NOMO-1 treated with DMSO at 0.1 percent for 48 hours (cell line): ENCODE data around the gene ENPP3.

Experiments used
- DNase-seq: peaks from one replicate; lab custom pipeline; 2025; ENCODE audit not compliant: unreplicated experiment; lab: John Stamatoyannopoulos, UW

Gene ENPP3

DNA sequence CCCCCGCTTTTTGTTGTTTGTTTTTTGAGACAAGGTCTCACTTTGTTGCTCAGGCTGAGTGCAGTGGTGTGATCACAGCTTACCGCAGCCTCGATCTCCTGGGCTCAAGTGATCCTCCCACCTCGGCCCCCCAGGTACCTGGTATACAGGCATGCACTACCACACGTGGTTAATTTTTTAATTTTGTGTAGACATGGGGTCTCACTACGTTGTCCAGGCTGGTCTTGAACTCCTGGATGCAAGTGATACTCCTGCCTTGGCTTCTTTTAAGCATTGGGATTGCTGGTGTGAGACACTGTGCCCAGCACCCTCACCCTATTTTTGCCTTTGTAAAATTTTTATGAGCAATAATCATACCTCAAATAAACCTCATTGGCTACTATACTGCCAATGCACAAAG is 5.5 kb downstream of the ENPP3 start:
- DNase-seq, result no peak

DNA sequence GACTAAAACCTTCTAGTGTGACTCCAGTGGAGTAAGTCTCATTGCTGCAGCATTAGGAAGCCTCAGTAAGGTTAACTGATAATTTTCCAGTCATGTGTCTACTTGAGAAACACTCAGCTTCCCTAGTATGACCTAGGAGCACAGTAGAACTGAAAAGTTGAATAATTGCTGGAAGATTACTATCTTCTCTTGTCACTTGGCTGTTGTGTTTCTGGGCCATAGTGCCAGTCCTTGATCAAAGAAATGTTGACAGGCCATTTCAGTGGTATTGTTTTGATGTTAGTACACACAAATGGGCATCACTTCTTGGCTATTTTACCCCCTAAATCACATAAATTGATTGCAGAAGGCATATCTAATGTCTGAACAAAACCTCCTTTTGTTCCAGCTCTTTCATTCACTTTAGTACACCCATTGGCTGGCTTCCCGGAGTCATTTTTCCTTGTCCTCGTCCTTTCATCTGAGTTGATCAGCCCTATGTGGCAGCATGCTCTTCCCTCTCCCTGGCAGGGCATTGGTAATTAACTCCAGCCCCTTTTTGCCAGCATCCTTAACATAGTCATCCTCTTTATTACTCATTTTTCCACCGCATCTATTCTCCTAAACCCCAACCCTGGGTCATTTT is 6.0 kb downstream of the ENPP3 start:
- no peak for DNase-seq

DNA sequence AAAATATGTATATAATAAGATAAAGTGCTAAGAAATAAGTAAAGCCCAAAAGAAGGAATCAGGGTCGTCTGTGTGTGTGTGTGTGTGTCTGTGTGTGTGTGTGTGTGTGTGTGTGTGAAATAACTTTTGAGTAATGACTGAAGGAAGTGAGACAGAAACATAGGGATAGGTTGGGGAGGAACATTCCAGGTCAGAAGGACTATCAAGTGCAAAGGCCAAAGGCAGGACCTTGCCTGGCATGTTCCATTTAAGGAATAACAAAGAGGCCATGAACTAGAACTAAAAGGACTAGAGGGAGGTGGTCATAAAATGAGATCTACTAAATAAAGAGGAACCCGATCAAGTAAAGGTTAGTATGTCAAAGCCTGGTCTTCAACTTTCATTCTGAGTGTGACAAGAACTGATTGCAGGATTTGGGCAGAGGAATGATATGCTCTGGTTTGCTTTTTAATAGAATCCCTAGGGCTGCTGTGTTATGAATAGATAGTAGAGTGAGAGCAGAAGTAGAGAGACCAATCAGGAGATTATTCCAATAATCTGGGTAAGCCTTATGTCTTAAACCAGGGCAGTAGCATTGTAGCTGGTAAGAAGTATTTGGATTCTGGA is 6.9 kb downstream of the ENPP3 start:
- DNase-seq, result no peak

DNA sequence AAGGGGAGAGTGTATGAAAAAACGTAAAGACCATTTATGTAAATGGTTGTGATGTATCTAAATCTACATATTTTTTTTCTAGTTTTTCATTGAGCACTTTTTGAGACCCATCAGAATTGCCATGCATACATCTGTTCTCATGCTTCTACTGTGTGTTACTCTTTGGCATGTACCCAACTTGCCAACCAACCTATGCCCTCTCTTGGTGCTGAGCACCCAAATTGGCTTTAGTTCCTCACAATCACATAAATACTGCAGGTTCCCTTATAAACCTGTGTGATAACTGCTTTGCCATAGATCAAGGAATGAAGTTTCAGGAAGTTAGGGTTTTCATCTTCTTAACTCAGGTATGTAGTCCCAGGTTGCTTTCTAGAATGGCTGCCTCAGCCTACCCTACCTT is 7.8 kb downstream of the ENPP3 start:
- no peak for DNase-seq

DNA sequence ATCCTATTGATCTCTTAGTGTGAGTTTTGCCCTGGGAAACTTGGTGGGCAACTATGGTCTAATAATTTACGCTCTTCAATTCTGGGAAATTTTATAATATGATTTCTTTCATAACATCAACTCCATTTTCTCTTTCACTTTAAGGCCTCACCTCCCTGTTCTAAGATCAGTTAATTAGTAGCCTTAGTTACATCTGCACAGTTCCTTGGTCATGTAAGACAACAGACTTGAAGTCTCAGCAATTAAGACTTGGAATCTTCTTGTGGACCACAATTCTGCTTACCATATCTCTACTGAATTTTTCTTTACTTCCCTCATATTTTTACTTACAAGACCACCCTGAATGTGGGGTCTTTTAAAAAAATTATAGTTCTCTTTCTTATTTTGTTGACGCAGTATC is 8.7 kb downstream of the ENPP3 start:
- DNase-seq, result no peak

DNA sequence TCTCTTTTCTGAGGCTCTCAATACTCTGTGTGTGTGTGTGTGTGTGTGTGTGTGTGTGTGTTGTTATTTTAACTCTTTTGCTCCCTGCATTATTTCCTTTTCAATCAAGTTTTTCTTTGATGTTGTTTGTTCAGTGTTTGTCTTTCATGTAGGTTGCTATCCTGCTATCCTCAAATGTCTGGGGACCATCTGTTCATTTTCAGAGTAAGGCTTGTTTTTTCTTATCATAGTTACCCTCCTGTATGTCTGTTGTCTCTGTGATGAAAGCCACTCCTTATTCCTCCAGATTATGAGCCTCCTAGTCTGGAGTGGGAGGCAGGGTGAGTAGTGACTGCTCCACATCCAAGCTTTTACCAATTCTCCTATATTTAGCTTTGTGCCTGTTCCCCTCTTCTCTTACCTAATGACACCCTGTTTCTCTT is 9.2 kb downstream of the ENPP3 start:
- DNase-seq, result no peak

DNA sequence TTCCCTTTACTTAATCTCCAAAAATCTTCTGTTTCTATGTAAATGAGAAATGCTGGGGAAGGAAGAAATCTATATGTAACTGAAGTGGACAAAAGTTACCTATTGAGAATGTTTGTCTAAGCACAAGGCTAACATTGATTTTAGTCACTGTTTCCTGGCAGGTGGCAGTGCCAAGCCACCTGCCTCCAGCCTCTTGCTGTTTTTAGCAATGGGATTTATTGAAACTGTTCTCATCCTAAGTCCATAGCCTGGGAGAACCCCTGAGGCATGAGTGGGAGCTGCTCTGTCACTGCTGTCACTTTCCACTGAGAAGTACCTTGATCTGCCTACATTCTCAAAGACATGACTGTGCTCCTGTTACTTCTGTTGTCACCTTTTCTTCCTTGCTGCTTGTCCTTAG is 14.7 kb downstream of the ENPP3 start:
- DNase-seq, result no peak

DNA sequence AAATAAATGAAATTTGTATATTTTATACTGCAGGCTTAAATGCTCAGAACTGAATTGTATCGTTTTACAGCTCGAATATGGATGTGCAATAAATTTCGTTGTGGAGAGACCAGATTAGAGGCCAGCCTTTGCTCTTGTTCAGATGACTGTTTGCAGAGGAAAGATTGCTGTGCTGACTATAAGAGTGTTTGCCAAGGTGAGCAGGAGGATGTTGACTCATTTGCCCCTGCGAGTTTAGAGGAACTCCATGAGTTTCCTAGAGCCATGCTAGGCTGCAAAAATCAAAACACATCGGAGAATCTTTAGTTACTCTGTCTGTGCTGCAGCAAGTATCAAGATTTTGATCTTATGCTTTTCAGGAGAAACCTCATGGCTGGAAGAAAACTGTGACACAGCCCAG is 15.4 kb downstream of the ENPP3 start:
- DNase-seq, result no peak

DNA sequence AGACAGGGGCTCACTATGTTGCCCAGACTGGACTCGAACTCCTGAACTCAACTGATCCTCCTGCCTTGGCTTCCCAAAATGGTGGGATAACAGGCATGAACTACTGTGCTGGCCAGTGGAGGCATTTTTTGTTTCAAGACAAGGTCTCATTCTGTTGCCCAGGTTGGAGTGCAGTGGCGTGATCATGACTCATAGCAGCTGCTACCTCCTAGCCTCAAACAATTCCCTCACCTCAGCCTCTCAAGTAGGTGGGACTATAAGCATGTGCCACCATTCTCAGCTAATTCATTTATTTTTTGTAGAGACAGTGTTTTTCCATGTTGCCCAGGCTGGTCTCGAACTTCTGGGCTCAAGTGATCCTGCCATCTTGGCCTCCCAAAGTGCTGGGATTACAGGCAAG is 17.2 kb downstream of the ENPP3 start:
- no peak for DNase-seq

DNA sequence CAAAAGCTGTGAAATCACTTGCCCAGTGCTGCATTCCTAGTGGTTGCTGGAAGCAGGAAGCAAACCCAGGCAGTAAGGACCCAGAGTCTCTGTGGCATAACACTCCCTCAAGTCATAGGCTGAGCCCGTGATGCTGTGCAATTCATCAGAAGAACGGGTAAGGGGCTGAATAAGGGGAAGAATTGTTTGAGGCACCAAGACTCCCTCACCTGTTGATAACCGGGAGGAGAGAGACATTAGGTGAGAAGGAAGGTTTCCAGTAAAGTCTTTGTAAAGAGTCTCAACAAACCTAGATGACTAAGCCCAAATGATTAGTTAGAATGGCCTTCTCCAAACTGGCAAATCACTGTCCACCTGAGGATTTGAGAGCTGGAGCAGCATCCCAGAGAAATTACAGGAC is 18.3 kb downstream of the ENPP3 start:
- no peak for DNase-seq

DNA sequence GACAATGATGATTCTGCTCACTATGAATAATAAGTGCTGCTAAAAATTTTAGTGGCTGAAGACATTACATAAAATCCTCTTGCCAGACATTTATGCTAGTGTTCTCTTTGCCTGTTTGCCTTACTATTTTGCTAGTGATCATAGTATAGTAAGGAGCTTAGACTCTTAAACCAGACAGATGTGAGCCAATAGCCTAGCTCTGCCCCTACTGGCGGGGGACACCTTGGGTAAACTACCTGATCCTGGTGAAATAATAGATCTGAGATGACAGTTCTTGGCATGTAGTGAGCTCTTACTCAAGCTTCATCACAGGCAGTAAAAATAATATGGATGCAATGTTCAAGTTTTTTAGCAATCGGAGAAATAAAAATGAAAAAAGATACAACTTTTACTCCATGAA is 18.8 kb downstream of the ENPP3 start:
- DNase-seq, result no peak

DNA sequence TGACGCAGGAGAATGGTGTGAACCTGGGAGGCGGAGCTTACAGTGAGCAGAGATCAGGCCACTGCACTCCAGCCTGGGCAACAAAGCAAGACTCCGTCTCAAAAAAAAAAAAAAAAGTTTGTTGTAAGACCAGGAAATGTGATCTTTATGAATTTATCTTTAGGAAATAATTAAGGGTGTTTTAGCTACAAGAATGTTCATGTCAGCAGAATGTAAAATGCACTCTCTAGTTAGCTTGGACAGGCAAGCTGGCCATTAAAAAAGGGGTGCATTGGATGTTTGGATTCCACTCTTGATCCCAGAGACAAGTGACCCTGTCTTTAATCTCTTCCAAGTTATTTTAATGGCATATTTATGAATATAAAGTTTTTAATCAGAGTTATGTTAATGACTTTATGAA is 19.6 kb downstream of the ENPP3 start:
- no peak for DNase-seq

DNA sequence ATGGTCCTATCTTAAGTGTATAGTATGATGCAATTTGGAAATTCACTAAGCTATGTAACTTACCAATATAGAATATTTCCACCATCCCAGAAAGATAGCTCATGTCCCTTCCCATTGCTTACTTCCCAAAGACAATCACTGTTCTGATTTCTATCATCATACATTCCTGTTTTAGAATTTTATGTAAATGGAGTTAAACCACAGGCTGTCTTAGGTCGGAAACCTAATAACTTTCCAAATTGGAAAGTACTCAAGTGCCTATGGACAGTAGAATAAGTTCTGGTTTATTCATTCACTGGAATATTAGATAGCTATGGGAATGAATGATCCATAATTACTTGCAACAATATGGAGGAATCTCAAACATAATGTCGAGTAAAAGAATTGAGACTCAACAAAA is 20.1 kb downstream of the ENPP3 start:
- DNase-seq, result no peak

DNA sequence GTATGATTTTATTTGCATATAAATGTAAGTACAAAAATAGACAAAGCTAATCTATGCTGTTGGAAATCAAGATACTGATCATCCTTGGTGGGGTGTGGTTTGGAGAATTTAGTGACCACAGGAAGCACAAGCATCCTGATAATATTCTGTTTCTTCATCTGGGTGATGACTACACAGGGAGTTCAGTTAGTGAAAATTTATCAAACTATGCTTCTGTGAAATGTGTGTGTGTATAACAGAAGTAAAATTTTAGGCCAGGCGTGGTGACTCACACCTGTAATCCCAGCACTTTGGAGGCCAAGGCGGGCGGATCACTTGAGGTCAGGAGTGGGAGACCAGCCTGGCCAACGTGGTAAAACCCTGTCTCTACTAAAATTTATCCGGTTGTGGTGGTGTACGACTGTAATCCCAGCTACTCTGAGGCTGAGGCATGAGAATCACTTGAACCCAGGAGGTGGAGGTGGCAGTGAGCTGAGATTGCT is 20.6 kb downstream of the ENPP3 start:
- DNase-seq, result no peak

DNA sequence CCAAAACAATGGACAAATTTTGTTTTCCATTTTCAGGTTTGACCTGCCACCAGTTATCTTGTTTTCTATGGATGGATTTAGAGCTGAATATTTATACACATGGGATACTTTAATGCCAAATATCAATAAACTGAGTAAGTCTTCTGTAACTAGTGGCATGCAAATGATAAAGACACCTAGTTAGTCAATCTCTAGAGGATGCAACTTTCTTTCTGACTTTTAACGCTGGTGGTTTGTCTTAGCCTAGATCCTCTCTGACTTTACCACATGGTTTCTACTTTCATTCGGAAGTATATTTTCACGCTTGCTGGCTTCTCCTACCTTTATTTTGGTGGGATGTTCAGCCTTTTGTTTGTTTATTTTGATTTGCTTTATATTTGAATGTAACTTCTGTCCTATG is 21.2 kb downstream of the ENPP3 start:
- no peak for DNase-seq

DNA sequence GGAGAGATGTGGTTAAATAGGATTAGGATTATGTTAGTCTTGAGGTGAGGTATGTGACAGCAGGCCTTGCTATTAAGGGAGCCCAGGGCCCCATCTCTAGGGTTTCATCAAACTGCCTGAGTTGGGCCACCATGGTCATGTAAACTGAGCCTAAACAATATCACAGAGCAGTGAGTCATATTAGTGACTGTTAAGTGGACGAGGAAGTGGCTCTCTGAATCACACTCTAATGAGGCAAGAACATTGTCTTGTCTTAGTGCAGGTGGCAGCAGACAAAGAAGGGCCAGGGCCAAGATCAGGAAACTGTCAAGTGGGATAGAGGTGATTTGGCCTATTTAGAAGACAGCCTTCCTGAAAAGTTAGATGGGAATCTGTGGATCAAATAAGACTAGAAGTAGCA is 23.1 kb downstream of the ENPP3 start:
- DNase-seq, result peak; percentile 61

DNA sequence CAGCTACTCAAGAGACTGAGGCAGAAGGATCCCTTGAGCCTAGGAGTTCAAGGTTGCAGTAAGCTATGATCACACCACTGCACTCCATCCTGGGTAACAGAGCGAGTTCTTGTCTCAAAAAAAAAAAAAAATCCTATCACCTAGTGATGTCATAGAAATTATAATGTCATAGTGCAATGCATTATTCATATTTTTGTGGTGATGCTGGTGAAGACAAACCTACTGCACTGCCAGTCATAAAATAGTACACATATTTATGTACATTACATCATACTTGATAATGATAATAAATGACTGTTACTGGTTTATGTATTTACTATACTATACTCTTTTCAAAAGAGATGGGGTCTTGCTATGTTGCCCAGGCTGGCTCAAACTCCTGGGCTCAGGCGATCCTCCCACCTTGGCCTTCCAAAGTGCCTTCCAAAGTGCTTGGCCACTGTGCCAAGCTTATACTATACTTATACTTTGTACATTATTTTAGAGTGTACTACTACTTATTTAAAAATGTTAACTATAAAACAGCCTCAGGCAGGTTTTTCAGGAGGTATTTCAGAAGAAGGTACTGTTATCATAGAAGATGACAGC is 26.6 kb downstream of the ENPP3 start:
- DNase-seq, result no peak

DNA sequence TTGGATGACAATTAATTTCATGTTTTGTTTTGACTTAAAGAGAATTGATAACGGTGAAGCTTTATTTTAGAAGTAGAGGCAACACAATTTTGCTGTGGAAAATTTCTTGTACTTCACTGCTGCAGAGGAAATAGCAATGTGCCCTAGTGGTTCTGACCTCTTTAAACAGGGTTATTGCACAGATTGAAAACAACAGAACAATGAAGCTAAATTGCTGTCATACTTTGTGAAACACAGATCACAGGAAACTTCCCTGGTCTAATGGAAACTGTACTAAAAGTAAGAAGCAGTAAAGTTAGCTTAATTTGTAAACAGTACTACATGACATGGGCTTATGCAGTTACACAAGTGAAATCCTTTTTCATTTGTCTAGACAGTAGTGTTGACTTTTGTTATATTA is 32.8 kb downstream of the ENPP3 start:
- DNase-seq, result no peak

DNA sequence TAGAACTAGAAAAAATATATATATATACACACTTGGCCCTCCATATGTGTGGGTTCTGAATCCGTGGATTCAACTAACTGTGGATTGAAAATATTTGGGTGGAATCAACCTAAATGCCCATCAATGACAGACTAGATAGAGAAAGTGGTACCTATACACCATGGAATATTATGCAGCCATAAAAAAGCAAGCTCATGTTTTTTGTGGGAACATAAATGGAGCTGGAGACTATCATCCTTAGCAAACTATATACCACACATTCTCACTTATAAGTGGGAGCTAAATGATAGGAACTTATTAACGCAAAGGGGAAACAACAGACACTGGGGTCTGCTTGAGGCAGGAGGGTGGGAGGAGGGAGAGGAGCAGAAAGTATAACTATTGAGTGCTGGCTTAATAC is 36.1 kb downstream of the ENPP3 start:
- no peak for DNase-seq

DNA sequence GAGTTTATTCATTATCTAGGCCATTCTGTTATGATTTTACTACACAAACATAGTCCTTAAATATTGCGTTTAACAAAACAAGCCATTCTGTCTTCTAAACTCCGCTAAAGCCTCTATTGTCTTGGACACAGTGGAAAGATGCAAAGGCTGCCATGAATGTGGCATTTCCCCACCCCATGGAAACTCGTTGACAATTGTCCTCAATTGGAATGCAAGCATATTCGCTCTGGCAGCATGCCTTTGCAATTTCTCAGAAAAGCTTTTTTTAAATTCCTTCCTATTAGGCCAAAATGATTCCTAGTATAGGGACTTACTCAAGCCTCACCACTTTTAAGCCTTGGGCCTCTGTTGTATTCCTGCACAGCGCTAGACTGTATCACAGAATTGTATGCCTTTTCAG is 41.3 kb downstream of the ENPP3 start:
- no peak for DNase-seq

DNA sequence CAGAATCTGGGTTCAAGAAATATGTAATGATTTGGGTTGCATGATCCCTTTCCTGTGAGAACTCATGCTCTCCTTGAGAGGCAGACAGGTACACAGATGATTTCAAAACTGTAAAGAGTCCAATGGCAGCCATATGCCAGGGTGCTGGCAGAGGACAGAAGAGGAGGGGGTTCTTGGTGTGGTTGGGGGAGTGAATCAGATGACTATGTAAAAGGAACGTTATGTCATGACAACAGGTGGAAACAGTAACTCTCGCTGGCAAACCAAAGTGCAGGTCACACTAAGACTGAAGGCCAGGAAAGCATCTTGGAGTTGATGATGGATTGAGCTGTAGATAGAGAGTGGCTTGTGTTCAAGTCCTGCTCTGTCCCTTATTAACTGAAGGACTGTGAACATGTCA is 43.8 kb downstream of the ENPP3 start:
- DNase-seq, result no peak

DNA sequence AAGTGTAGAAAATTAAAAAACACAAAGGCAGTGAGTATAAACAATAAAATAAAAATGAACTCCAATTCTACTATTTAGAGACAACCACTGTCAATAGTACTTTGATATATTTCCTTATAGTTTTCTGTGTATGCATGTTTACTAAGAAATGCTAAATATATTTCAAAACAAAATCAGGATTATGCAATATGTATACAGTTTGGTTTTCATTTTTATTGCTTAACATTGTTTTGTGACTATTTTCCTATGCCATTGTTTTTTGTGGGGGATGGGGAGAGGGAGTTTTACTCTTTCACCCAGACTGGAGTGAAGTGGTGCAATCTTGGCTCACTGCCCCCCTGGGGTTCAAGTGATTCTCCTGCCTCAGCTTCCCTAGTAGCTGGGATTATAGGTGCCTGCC is 44.5 kb downstream of the ENPP3 start:
- no peak for DNase-seq

DNA sequence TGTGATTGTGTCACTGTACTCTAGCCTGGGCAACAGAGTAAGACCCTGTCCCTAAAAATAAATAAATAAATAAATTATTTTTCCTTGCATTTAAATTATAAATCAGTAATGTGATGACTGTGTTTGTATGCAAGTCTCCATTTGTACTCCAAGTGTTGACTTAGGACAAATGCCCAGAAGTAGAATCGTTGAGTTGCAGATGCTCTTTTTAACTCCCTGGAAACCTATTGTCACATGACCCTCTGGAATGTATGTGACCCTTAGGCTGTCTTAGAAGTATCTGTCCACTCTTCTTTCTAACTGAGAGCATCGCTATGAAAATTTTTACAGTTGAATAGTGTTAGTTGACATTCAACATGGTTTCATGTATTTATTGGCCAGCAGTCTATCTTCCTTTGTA is 45.3 kb downstream of the ENPP3 start:
- no peak for DNase-seq
